Breast epithelium (tissue), 3 donors: ENCODE measurements around the gene FEZF1.

Experiments used
- POLR2A ChIP-seq: fragments of 450-650 bp; IDR thresholded peaks from one replicate; pipeline ENCODE4 v1.6.1; 2016; ENCODE audit warnings: antibody characterized with exemption, mild to moderate bottlenecking, moderate library complexity
- TF ChIP-seq, protein P1 (sequence below), 3 donors: fragments of 450-650 bp; IDR thresholded peaks; one replicate each; pipeline ENCODE4 v1.5.1; 2016 to 2017; ENCODE audit warnings: antibody characterized with exemption in 3 of 3, mild to moderate bottlenecking in 3 of 3, moderate library complexity in 3 of 3

DNA sequence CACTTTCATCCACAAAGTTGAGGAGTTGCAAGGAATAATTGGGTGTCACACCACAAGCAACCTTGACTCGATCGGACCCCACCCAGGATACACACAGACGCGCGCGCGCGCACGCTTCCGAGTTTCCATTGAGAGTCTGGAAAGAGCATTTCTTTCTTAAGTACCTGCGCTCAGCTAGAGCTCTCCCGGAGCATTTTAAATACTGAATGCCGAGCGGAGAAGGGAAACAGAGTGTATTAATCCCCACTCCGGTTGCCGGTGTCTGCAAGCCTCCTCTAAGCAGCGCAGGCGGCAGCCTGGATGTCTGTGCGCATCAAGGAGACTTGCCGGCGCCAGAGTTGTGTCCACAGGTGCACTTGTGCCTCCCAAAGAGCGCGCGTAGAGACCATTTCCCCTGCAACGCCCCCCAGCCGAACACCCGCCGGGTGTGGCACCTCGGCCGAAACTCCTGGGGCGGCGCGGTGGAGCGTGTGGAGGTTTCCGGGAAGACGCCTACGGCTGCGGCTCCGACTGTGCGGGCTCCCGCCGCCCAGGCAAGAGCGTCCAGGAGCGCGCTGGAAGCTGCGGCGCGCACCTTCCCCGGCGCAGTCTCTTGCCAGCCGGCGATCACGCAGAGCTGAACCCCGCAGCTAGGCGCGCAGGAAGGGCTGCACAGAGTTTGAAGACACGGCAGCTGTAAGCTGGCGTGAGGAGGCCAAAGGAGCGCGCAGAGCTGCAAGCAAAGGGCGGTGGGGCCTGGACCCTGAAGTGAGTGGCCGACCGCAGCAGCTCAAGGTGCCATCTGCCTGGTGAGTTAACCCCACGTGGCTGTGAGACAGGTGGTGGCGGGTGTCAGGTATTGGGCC, 1.1 kb upstream of the FEZF1 start:
- no peak for TF ChIP-seq POLR2A
- TF ChIP-seq, protein P1, sequence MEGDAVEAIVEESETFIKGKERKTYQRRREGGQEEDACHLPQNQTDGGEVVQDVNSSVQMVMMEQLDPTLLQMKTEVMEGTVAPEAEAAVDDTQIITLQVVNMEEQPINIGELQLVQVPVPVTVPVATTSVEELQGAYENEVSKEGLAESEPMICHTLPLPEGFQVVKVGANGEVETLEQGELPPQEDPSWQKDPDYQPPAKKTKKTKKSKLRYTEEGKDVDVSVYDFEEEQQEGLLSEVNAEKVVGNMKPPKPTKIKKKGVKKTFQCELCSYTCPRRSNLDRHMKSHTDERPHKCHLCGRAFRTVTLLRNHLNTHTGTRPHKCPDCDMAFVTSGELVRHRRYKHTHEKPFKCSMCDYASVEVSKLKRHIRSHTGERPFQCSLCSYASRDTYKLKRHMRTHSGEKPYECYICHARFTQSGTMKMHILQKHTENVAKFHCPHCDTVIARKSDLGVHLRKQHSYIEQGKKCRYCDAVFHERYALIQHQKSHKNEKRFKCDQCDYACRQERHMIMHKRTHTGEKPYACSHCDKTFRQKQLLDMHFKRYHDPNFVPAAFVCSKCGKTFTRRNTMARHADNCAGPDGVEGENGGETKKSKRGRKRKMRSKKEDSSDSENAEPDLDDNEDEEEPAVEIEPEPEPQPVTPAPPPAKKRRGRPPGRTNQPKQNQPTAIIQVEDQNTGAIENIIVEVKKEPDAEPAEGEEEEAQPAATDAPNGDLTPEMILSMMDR (IDR thresholded peaks at IDR 0.05): no peak
